ENCODE results near the gene ZNF789.
A peak's percentile ranks its signal among the peaks of the same experiment; 100 is the strongest.

The ZNF789 gene

DNA sequence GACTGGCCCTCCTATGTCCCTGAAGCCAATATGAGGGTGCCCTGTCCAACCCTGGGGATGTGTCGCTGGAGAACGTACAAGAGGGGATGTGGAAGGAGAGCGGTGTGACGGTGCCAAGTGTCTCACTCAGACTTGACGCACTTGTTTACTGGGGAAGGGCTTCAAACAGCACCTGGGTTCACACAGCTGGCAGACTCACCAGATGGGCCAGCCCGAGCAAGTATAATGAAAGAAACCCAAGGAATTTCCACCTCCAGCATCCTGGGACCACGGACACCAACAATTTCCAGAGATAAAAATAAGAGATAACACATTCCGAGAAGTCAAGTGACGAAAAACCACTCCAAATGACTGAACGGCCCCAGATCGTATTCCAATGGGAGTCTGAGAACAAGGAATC, 12.0 kb upstream of the ZNF789 start:
- TF ChIP-seq ZFX (IDR thresholded peaks at IDR 0.05) = no peak
- TF ChIP-seq, protein P1, sequence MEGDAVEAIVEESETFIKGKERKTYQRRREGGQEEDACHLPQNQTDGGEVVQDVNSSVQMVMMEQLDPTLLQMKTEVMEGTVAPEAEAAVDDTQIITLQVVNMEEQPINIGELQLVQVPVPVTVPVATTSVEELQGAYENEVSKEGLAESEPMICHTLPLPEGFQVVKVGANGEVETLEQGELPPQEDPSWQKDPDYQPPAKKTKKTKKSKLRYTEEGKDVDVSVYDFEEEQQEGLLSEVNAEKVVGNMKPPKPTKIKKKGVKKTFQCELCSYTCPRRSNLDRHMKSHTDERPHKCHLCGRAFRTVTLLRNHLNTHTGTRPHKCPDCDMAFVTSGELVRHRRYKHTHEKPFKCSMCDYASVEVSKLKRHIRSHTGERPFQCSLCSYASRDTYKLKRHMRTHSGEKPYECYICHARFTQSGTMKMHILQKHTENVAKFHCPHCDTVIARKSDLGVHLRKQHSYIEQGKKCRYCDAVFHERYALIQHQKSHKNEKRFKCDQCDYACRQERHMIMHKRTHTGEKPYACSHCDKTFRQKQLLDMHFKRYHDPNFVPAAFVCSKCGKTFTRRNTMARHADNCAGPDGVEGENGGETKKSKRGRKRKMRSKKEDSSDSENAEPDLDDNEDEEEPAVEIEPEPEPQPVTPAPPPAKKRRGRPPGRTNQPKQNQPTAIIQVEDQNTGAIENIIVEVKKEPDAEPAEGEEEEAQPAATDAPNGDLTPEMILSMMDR (conservative IDR thresholded peaks at IDR 0.05) = no peak
- H3K27ac ChIP-seq = no peak overlapping the region

DNA sequence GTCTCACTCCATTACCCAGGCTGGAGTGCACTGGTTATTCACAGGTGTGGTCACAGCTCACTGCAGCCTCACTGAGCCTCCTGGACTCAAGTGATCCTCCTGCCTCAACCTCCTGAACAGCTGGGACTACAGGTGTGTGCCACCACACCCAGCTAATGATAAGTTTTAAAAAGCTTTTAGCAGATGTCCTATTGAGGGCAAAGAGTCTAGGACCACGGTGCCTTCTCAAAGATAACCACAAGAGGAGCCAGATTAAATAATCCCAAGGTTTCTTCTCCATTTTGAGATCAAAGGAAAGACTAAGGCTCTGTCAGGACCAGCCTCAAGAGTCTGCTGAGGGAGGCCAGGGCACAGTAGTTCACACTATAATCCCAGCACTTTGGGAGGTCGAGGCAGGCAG, 11.5 kb upstream of the ZNF789 start:
- no peak overlapping the region for H3K27ac ChIP-seq
- TF ChIP-seq ZFX (IDR thresholded peaks at IDR 0.05) = no peak
- TF ChIP-seq, protein P1 (conservative IDR thresholded peaks at IDR 0.05) = no peak

DNA sequence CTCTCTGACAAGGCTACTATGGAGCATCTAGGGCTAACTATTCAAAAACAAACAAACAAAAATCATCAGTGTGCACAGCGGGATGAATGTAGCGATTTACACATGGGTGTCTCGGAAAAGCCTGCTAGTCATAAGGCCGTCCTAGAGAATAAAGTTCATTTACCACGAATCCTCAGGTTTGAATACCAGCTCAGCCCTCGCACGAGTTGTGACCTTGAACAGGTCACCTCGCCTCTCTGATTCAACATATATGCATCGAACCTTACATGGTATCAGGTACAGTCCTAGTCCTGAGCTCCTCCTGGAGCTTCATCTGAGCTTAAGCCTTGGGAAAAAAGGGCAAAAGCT, 7.3 kb upstream of the ZNF789 start:
- TF ChIP-seq, protein P1 (conservative IDR thresholded peaks at IDR 0.05) = no peak
- no peak for TF ChIP-seq ZFX (IDR thresholded peaks at IDR 0.05)
- peak overlapping the region; percentile 98 for H3K27ac ChIP-seq

DNA sequence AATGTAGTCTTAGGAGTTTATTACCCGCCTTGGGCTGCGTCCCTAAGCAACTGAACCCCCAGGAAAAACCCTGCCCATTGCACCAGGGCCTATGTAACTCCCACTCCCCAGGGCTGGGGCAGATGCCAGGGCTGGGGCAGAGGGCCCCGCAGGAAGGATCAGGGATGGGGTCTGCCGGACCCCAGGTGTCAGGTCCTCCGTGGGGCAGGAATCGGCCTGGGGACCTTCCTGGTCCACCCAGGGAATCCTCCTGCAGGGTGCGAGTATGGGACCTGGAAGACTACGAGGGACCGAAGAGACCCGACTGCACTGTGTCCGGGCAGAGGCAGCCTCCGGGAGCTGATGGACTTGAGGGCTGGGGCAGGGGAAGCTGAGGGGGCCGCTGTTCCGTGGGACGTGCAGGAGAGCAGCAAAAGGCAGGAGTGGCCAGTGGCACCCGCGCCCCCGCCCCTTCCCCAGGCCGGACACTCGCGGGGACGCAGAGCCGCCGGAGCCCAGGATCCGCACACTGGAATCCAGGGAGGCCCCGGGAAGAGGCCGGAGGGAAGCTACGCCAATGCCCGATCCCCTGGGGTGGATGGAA, 4.3 kb upstream of the ZNF789 start:
- no peak for TF ChIP-seq ZFX (IDR thresholded peaks at IDR 0.05)
- TF ChIP-seq, protein P1 (conservative IDR thresholded peaks at IDR 0.05) = no peak

DNA sequence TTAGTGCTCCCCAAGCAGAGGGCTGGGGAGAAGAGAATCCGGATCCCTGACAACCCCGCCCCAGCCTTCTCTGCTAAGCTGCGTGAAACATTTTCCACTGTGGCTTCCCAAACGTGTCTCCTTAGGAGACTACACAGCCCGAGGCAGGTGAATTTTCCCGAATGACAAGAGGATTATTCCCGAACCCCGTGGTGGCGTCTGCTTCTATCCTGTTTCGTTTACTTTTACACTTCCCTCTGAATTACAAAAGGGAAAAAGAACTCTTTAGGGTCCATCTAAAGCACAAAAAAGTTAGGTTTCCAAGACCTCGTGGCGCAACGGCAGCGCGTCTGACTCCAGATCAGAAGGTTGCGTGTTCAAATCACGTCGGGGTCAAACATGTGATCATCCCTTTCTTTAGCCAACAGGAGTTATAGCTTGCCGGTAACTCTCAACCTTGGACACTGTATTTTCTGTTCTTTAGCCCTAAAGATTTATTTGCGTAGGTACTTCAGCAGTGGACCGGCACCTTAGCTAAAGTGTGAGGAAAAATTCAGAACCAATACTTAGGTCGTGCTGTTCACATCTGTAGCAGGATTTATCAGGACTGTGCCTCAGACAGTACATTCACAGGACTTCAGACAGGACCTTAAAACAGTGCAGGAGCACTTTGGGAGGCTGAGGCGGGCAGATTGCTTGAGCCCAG, 3.2 kb upstream of the ZNF789 start:
- H3K27ac ChIP-seq = no peak overlapping the region
- no peak for TF ChIP-seq ZFX (IDR thresholded peaks at IDR 0.05)
- TF ChIP-seq, protein P1 (conservative IDR thresholded peaks at IDR 0.05) = no peak

More for the DNA sequence above, 4.3 kb upstream of the ZNF789 start:
- no peak overlapping the region for H3K27ac ChIP-seq

DNA sequence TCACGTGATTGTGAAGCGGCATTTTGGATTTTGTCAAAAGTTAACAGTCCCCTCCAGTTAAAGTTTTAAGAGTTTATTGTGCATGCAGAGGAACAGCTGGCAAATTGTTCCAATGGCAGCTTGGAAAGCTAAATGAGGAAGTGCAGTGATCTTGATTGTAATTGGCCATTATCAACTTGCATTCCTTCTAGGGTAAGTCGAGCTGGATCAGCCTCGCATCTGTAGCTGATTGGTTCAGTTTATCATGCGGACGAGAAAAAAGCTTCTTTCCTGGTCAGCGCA, 566 bp downstream of the ZNF789 start:
- TF ChIP-seq, protein P1 (conservative IDR thresholded peaks at IDR 0.05) = no peak
- no peak for TF ChIP-seq ZFX (IDR thresholded peaks at IDR 0.05)
- peak overlapping the region; percentile 83 for H3K27ac ChIP-seq

DNA sequence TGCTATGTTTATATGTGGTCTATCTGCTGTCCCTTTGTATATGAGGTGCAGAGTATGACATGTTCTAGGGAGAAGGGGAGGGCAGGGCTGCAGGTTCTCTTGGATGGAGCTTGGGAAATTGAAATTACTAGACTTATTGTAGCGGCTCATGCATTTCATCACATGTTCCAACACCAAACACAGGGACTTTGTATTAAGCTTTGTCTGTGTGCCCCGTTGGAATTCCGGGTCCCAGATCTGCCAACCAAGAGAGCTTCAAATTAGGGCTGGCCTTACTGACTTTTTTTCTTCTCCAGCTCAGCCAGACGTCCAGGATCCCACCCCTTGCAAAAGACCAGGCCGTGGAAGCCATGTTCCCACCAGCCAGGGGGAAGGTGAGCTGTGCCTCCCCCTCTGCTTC, 3.4 kb downstream of the ZNF789 start:
- no peak overlapping the region for H3K27ac ChIP-seq
- TF ChIP-seq ZFX (IDR thresholded peaks at IDR 0.05) = no peak
- TF ChIP-seq, protein P1 (conservative IDR thresholded peaks at IDR 0.05) = no peak
